ENCODE measurements around the gene SLC35A4.

Gene SLC35A4

GRCh38 chr5:140564196-140565023 is at the start of gene SLC35A4, which contains the start of gene APBB3:
TSS of gene SLC35A4 (plus strand) at chr5:140564828. CDS start at chr5:140567170, 2,342 bp downstream.
TSS of gene APBB3 (minus strand) at chr5:140564598. CDS start at chr5:140564245, 353 bp downstream.
- peak; percentile 98 for DNase-seq (ENCODE audit: low spot score)

- DNase-seq (ENCODE audit: low spot score), result no peak
Measured at GRCh38 chr5:140524003-140524402, 40.6 kb upstream of the SLC35A4 start.

- no peak for DNase-seq (ENCODE audit: low spot score)
Measured at GRCh38 chr5:140540227-140540626, 24.4 kb upstream of the SLC35A4 start.

- no peak for DNase-seq (ENCODE audit: low spot score)
Measured at GRCh38 chr5:140542972-140543371, 21.7 kb upstream of the SLC35A4 start.

- no peak for DNase-seq (ENCODE audit: low spot score)
Measured at GRCh38 chr5:140544986-140545385, 19.6 kb upstream of the SLC35A4 start.

GRCh38 chr5:140545606-140546005 is 19.0 kb upstream of the SLC35A4 start:
- no peak for DNase-seq (ENCODE audit: low spot score)

- DNase-seq (ENCODE audit: low spot score), result no peak
Measured at GRCh38 chr5:140546851-140547507, 17.6 kb upstream of the SLC35A4 start.

GRCh38 chr5:140547508-140548299 is 16.9 kb upstream of the SLC35A4 start, which contains the start of gene EIF4EBP3:
TSS of gene EIF4EBP3 (plus strand) at chr5:140547662. CDS start at chr5:140547738, 76 bp downstream.
- DNase-seq (ENCODE audit: low spot score), result peak; percentile 94

GRCh38 chr5:140548300-140548688 is 16.3 kb upstream of the SLC35A4 start:
- DNase-seq (ENCODE audit: low spot score), result no peak

- no peak for DNase-seq (ENCODE audit: low spot score)
Measured at GRCh38 chr5:140548791-140549190, 15.8 kb upstream of the SLC35A4 start.

- peak; percentile 50 for DNase-seq (ENCODE audit: low spot score)
Measured at GRCh38 chr5:140549237-140550144, 15.1 kb upstream of the SLC35A4 start.

- no peak for DNase-seq (ENCODE audit: low spot score)
Measured at GRCh38 chr5:140550147-140551079, 14.2 kb upstream of the SLC35A4 start.

- DNase-seq (ENCODE audit: low spot score), result no peak
Measured at GRCh38 chr5:140551872-140552271, 12.8 kb upstream of the SLC35A4 start.

- no peak for DNase-seq (ENCODE audit: low spot score)
Measured at GRCh38 chr5:140553657-140554056, 11.0 kb upstream of the SLC35A4 start.

- peak; percentile 46 for DNase-seq (ENCODE audit: low spot score)
Measured at GRCh38 chr5:140554454-140554853, 10.2 kb upstream of the SLC35A4 start.

- DNase-seq (ENCODE audit: low spot score), result peak; percentile 17
Measured at GRCh38 chr5:140555747-140556312, 8.8 kb upstream of the SLC35A4 start.

- no peak for DNase-seq (ENCODE audit: low spot score)
Measured at GRCh38 chr5:140556438-140556837, 8.2 kb upstream of the SLC35A4 start.

- peak; percentile 91 for DNase-seq (ENCODE audit: low spot score)
Measured at GRCh38 chr5:140557136-140557805, 7.4 kb upstream of the SLC35A4 start, which contains the start of gene SRA1. TSS of gene SRA1 (minus strand) at chr5:140557473. CDS start at chr5:140557452, 21 bp downstream.

GRCh38 chr5:140557965-140558364 is 6.7 kb upstream of the SLC35A4 start:
- DNase-seq (ENCODE audit: low spot score), result no peak

Data from hematopoietic multipotent progenitor cell treated with erythropoietin and hydrocortisone succinate and interleukin-3 and kit ligand, for 15 days (in vitro differentiated cells).